Transverse colon (tissue), 4 donors: ENCODE results near the gene ESRRG. TPM values are rescaled to one million over a fixed set of nuclear protein-coding genes. Genes with fewer than 3 reads are reported as not detected.

Experiments used
- DNase-seq: peaks from one replicate; pipeline ENCODE4 v3.0.0-alpha.2; 2019
- H3K27ac ChIP-seq, 4 donors: fragments of 200-600 bp; sonication (generic); 2 replicates each; pipeline ENCODE4 v1.5.1; 2016 to 2018; ENCODE audit warnings: inconsistent platforms in 4 of 4
- H3K27me3 ChIP-seq: fragments of 200-600 bp; sonication (generic); 2 replicates; pipeline ENCODE4 v1.5.1; 2017; ENCODE audit warnings: inconsistent platforms
- H3K36me3 ChIP-seq, 4 donors: fragments of 200-600 bp; sonication (generic); 2 replicates each; pipeline ENCODE4 v1.5.1; 2017 to 2019; ENCODE audit warnings: inconsistent platforms in 4 of 4
- H3K4me1 ChIP-seq, 4 donors: fragments of 200-600 bp; sonication (generic); 2 replicates each; pipeline ENCODE4 v1.5.1; 2017 to 2020; ENCODE audit warnings: inconsistent platforms in 4 of 4
- H3K4me3 ChIP-seq, 4 donors: fragments of 200-600 bp; sonication (generic); 1 replicate in 1 of 4; 2 replicates in 3 of 4; pipeline versions ENCODE4 v1.5.1 to v1.6.1; 2017 to 2019; ENCODE audit warnings: inconsistent platforms in 4 of 4
- H3K9me3 ChIP-seq, 2 donors: fragments of 200-600 bp; sonication (generic); 2 replicates each; pipeline ENCODE4 v1.5.1; 2017 to 2019; ENCODE audit warnings: inconsistent platforms in 2 of 2
- CTCF ChIP-seq, 5 experiments: fragments of 200-600 bp in 3 of 5; fragments of 450-650 bp in 2 of 5; sonication (generic) in 3 of 5; IDR thresholded peaks; 1 replicate in 2 of 5; 2 replicates in 3 of 5; pipeline ENCODE4 v1.5.1; 2016 to 2017; ENCODE audit warnings: antibody characterized with exemption in 5 of 5, inconsistent platforms in 3 of 5, mild to moderate bottlenecking in 2 of 5, moderate library complexity in 1 of 5
- EP300 ChIP-seq: sonication (generic); formaldehyde crosslinking; IDR thresholded peaks from one replicate; pipeline ENCODE4 v1.6.1; 2017; ENCODE audit warnings: antibody characterized with exemption, low read depth
- POLR2A ChIP-seq: fragments of 450-650 bp; IDR thresholded peaks from one replicate; pipeline ENCODE4 v1.6.1; 2016; ENCODE audit warnings: antibody characterized with exemption, mild to moderate bottlenecking, moderate library complexity
- POLR2AphosphoS5 ChIP-seq, 3 donors: sonication (generic); formaldehyde crosslinking; IDR thresholded peaks; one replicate each; pipeline ENCODE4 v1.6.1; 2016; ENCODE audit warnings: antibody characterized with exemption in 3 of 3
- WGBS, 2 donors: methylation state at CpG; one replicate each; pipeline ENCODE4 v1.1.5; 2018; ENCODE audit warnings: low coverage in 1 of 2; 5-methylcytosine and 5-hydroxymethylcytosine counted together
- in situ Hi-C, 4 donors: fragments of 200-750 bp; cut with MboI; loops; one replicate each; pipeline versions ENCODE4 v1.15.0 to v1.15.1; 2017; ENCODE audit warnings: low sequenced_read_pairs in 3 of 4, low pct_ligation_motif_present in 1 of 4, low pct_unique_long_range_greater_than_20kb in 1 of 4
- intact Hi-C: fragments of 100-400 bp; cut with DNase I; formaldehyde crosslinking; loops from one replicate; pipeline ENCODE4 v1.15.1; 2023; ENCODE audit warnings: low total_unique reads
- total RNA-seq, 4 donors: library from RNA; depleted of rRNA; stranded (reverse); fragments of >200 nt; gene quantifications; one replicate each; pipeline ENCODE4 v1.1.0, GENCODE V29; 2016

Gene ESRRG
- total RNA-seq, 4 donors from 2014 or later: 0.20 to 1.5 (median 0.50) TPM

GRCh38 chr1:216499581-216500272, 223.5 kb downstream of the ESRRG start:
- H3K27me3 ChIP-seq: no peaks in the 10 kb centered on the region
- WGBS, 2 donors: 19 to 50% methylated on average over 6 to 8 of the region's 8 CpGs
- intact Hi-C loops (no loop called here), in situ Hi-C loops (no loop called here)
- no peaks in the 10 kb centered on the region for H3K36me3 ChIP-seq
- H3K4me3 ChIP-seq: no peak overlapping the region
- peaks cover 0 to 11% (median 5%) of the 10 kb centered on the region in 4 donors for H3K4me1 ChIP-seq
- no peak overlapping the region for H3K27ac ChIP-seq
- no peaks in the 10 kb centered on the region for H3K9me3 ChIP-seq
- DNase-seq: peak; percentile 21
- TF ChIP-seq CTCF (IDR thresholded peaks at IDR 0.05) (no peak), POLR2AphosphoS5 (IDR thresholded peaks at IDR 0.05) (no peak), POLR2A (no peak), EP300 (no peak)

GRCh38 chr1:216498277-216498676, 225.0 kb downstream of the ESRRG start:
- no peaks in the 10 kb centered on the region for H3K9me3 ChIP-seq
- peaks cover 0 to 11% (median 5%) of the 10 kb centered on the region in 4 donors for H3K4me1 ChIP-seq
- 82 to 86% methylated on average over 2 of the region's 2 CpGs for WGBS, 2 donors
- intact Hi-C loops: no loop called here
- TF ChIP-seq POLR2A (no peak), POLR2AphosphoS5 (IDR thresholded peaks at IDR 0.05) (no peak), CTCF (IDR thresholded peaks at IDR 0.05) (no peak), EP300 (no peak)
- no peak overlapping the region for H3K4me3 ChIP-seq
- H3K27me3 ChIP-seq: no peaks in the 10 kb centered on the region
- no peak overlapping the region for H3K27ac ChIP-seq
- in situ Hi-C loops: no loop called here
- no peak for DNase-seq
- H3K36me3 ChIP-seq: no peaks in the 10 kb centered on the region

DNA sequence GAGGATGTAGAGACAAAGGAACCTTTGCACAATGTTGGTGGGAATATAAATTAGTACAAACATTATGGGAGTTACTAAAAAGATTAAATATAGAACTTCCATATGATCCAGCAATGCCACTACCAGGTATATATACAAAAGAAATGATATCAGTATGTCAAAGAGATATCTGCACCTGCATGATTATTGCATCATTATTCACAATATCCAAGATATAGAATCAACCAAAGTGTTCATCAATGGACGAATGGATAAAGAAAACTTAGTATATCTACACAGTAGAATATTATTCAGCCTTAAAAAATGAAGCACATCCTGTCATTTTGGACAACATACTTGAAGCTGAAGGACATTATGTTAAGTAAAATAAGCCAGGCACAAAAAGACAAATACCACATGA, 238.2 kb downstream of the ESRRG start:
- 57 to 70% methylated on average over 1 of the region's 1 CpG for WGBS, 2 donors
- TF ChIP-seq POLR2AphosphoS5 (IDR thresholded peaks at IDR 0.05) (no peak), EP300 (no peak), POLR2A (no peak), CTCF (IDR thresholded peaks at IDR 0.05) (no peak)
- in situ Hi-C loops: no loop called here

DNA sequence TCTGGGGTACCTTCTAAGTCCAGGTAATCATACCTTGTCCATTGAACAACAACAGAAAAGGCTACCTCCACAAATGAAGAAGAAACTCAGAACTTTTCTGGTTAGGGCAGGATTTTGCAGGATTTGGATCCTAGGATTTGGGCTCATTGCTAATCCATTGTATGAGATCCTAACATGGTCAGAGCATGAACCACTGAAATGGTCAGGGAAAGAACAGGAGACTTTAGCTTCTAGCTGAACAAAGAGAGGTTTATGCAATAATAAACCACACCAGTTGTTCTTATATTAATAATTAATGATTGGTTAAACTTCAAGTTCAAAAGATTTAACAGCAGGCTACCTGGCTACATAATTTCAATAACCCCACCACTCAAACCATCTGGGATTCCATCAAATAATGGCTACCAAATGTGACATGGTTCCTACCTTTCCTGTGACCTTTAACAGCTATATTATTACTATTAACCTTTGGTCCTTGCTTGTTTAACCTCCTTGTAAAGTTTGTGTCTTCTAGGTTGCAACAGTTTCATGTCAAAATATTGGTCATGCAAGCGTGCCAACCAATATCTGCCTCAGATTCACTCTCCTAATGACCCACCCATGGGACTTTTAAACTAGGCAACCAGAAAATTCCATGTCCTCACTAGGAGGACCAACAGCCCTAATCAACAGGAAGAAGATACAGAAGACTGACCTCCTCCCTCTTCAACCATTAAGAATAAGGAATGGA, 239.4 kb downstream of the ESRRG start:
- H3K9me3 ChIP-seq: no peaks in the 10 kb centered on the region
- intact Hi-C loops (no loop called here), in situ Hi-C loops (no loop called here)
- H3K27ac ChIP-seq: no peak overlapping the region
- H3K27me3 ChIP-seq: no peaks in the 10 kb centered on the region
- no peak overlapping the region for H3K4me3 ChIP-seq
- WGBS, 2 donors: 70 to 100% methylated on average over 1 of the region's 1 CpG
- no peaks in the 10 kb centered on the region for H3K36me3 ChIP-seq
- DNase-seq: no peak
- no peaks in the 10 kb centered on the region for H3K4me1 ChIP-seq
- no peak for TF ChIP-seq CTCF (IDR thresholded peaks at IDR 0.05)
- TF ChIP-seq EP300: no peak
- no peak for TF ChIP-seq POLR2AphosphoS5 (IDR thresholded peaks at IDR 0.05)
- no peak for TF ChIP-seq POLR2A

More for the DNA sequence above, 238.2 kb downstream of the ESRRG start:
- DNase-seq: no peak
- no peaks in the 10 kb centered on the region for H3K27me3 ChIP-seq
- H3K4me3 ChIP-seq: no peak overlapping the region
- no peaks in the 10 kb centered on the region for H3K9me3 ChIP-seq
- no peaks in the 10 kb centered on the region for H3K36me3 ChIP-seq
- intact Hi-C loops: no loop called here
- H3K4me1 ChIP-seq: no peaks in the 10 kb centered on the region
- H3K27ac ChIP-seq: no peak overlapping the region
